Measurements from ENCODE around the gene SGMS1. TPM values are rescaled to one million over a fixed set of nuclear protein-coding genes. Genes with fewer than 3 reads are reported as not detected.

Gene SGMS1
- total and polyA plus RNA-seq, 2 donors (not counting 1 experiment from before 2014, with no cell fraction given), result 10.0 to 43.5 TPM

DNA sequence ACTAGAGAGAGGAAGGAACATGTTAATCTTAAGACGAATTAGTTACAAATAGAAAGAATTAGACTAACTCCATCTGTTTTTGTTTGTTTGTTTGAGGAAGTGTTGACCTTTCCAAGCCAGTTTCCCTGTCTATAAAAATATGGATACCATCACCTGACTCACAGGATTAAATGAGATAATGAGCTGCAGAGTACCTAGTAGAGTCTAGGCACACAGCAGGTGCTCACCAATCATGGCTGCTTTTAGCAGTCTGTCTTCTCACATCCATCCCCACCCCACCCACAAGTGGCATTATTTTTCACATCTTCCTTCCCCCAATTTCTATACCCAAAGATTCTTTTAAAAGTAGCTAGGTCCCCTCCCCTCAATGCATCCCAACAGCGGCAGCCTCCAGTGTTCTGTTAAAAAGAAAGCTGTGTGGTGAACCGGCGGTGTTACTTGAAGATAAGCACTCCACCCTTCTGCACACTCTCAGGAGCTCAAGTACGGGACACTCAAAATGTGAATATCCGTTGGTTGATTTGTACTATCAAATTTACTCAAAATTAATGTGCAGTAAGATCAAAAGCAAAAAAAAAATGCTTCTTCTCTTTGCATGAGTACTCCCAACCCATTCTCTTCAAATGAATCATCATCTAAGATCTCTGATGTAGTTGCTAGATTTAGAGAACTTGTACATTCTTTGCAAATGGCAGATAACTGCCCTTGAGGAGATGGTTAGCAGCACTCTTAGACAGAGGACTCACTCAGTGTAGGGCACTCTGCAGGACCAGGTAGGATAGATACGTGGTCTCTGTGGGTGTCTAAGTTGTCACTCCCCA is 227.1 kb downstream of the SGMS1 start:
- DNase-seq (no peak), ATAC-seq (ENCODE audit: low read depth) (no peak)
- Histone ChIP-seq H3K27ac (ENCODE audit: low read length in 2 of 2) (no peak overlapping the region), H3K4me2 (replicated peaks; ENCODE audit: low read depth, low read length, poor library complexity, severe bottlenecking) (peak overlapping the region; percentile 1), H3K79me2 (ENCODE audit: control insufficient read depth, insufficient read depth, low read length) (peaks cover 22% of the 10 kb centered on the region), H3K36me3 (replicated peaks in 1 of 2; ENCODE audit: control extremely low read depth in 1 of 2, control insufficient read depth in 1 of 2, extremely low read depth in 1 of 2, insufficient read depth in 2 of 2, low read length in 1 of 2) (no peaks in the 10 kb centered on the region), H3K9ac (ENCODE audit: low read length) (no peak overlapping the region), H3K4me1 (ENCODE audit: control insufficient read depth in 2 of 2, insufficient read depth in 2 of 2, low read length in 2 of 2) (peaks cover 0 to 15% of the 10 kb centered on the region in 2 donors), H3K4me3 (ENCODE audit: control extremely low read depth in 1 of 5, extremely low read depth in 1 of 5, insufficient read depth in 1 of 5, low read depth in 2 of 5, low read length in 4 of 5) (no peak overlapping the region), H4K20me1 (ENCODE audit: control insufficient read depth, insufficient read depth, low read length, poor library complexity, severe bottlenecking) (peaks cover 7% of the 10 kb centered on the region), H2AFZ (ENCODE audit: insufficient read depth, low read depth, low read length, poor library complexity, severe bottlenecking) (no peak overlapping the region), H3K9me3 (ENCODE audit: control extremely low read depth in 1 of 3, control insufficient read depth in 2 of 3, insufficient read depth in 1 of 3, low read length in 2 of 3) (no peaks in the 10 kb centered on the region), H3K27me3 (replicated peaks in 1 of 4; ENCODE audit: control extremely low read depth in 1 of 4, control insufficient read depth in 3 of 4, insufficient read depth in 4 of 4, low read length in 3 of 4) (no peaks in the 10 kb centered on the region)
- Mint-ChIP-seq H3K9me3 (ENCODE audit: insufficient read depth) (no peaks in the 10 kb centered on the region), H3K27ac (peak overlapping the region; percentile 63), H3K4me1 (peaks cover 27% of the 10 kb centered on the region), H3K4me3 (peak overlapping the region; percentile 33), H3K27me3 (no peaks in the 10 kb centered on the region)
- intact Hi-C loops (cut with micrococcal nuclease), result no loop called here
- POLR2A ChIA-PET, result no interaction called here
- TF ChIP-seq, protein P1, sequence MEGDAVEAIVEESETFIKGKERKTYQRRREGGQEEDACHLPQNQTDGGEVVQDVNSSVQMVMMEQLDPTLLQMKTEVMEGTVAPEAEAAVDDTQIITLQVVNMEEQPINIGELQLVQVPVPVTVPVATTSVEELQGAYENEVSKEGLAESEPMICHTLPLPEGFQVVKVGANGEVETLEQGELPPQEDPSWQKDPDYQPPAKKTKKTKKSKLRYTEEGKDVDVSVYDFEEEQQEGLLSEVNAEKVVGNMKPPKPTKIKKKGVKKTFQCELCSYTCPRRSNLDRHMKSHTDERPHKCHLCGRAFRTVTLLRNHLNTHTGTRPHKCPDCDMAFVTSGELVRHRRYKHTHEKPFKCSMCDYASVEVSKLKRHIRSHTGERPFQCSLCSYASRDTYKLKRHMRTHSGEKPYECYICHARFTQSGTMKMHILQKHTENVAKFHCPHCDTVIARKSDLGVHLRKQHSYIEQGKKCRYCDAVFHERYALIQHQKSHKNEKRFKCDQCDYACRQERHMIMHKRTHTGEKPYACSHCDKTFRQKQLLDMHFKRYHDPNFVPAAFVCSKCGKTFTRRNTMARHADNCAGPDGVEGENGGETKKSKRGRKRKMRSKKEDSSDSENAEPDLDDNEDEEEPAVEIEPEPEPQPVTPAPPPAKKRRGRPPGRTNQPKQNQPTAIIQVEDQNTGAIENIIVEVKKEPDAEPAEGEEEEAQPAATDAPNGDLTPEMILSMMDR (IDR thresholded peaks at IDR 0.05), result no peak
- TF ChIP-seq EZH2 (IDR thresholded peaks at IDR 0.05; ENCODE audit: borderline replicate concordance, insufficient read depth, low read depth, low read length, poor library complexity, severe bottlenecking), result no peak
- no CpG with 5 or more reads among the region's 7 CpGs for WGBS (ENCODE audit: insufficient coverage)
- CTCF ChIA-PET, result interaction anchor here (1.0 to 1.2 kb wide), 2 partner anchors 17 to 29 kb away, joined by 3 to 4 read pairs; no protein-coding TSS in a partner anchor

- POLR2A ChIA-PET, result no interaction called here
- Mint-ChIP-seq H3K4me1 (peaks cover 29% of the 10 kb centered on the region), H3K4me3 (no peak overlapping the region), H3K27ac (no peak overlapping the region), H3K27me3 (no peaks in the 10 kb centered on the region), H3K9me3 (ENCODE audit: insufficient read depth) (no peaks in the 10 kb centered on the region)
- DNase-seq (no peak), ATAC-seq (ENCODE audit: low read depth) (no peak)
- no peak overlapping the region for H3K4me2 ChIP-seq (replicated peaks; ENCODE audit: low read depth, low read length, poor library complexity, severe bottlenecking)
- intact Hi-C loops (cut with micrococcal nuclease), result no loop called here
- no CpG with 5 or more reads among the region's 2 CpGs for WGBS (ENCODE audit: insufficient coverage)
- peaks cover 22% of the 10 kb centered on the region for H3K79me2 ChIP-seq (ENCODE audit: control insufficient read depth, insufficient read depth, low read length)
- H3K4me1 ChIP-seq (ENCODE audit: control insufficient read depth in 2 of 2, insufficient read depth in 2 of 2, low read length in 2 of 2), result peaks cover 0 to 15% of the 10 kb centered on the region in 2 donors
- no peak for TF ChIP-seq EZH2 (IDR thresholded peaks at IDR 0.05; ENCODE audit: borderline replicate concordance, insufficient read depth, low read depth, low read length, poor library complexity, severe bottlenecking)
- TF ChIP-seq, protein P1 (IDR thresholded peaks at IDR 0.05), result no peak
- H3K27ac ChIP-seq (ENCODE audit: low read length in 2 of 2), result no peak overlapping the region
- no peaks in the 10 kb centered on the region for H3K9me3 ChIP-seq (ENCODE audit: control extremely low read depth in 1 of 3, control insufficient read depth in 2 of 3, insufficient read depth in 1 of 3, low read length in 2 of 3)
- H3K27me3 ChIP-seq (replicated peaks in 1 of 4; ENCODE audit: control extremely low read depth in 1 of 4, control insufficient read depth in 3 of 4, insufficient read depth in 4 of 4, low read length in 3 of 4), result no peaks in the 10 kb centered on the region
- no peak overlapping the region for H2AFZ ChIP-seq (ENCODE audit: insufficient read depth, low read depth, low read length, poor library complexity, severe bottlenecking)
- H3K9ac ChIP-seq (ENCODE audit: low read length), result no peak overlapping the region
- CTCF ChIA-PET, result no interaction called here
- no peak overlapping the region for H3K4me3 ChIP-seq (ENCODE audit: control extremely low read depth in 1 of 5, extremely low read depth in 1 of 5, insufficient read depth in 1 of 5, low read depth in 2 of 5, low read length in 4 of 5)
- peaks cover 5% of the 10 kb centered on the region for H4K20me1 ChIP-seq (ENCODE audit: control insufficient read depth, insufficient read depth, low read length, poor library complexity, severe bottlenecking)
- no peaks in the 10 kb centered on the region for H3K36me3 ChIP-seq (replicated peaks in 1 of 2; ENCODE audit: control extremely low read depth in 1 of 2, control insufficient read depth in 1 of 2, extremely low read depth in 1 of 2, insufficient read depth in 2 of 2, low read length in 1 of 2)
Observed at GRCh38 chr10:50395851-50396250, 227.9 kb downstream of the SGMS1 start.
